Suppressor macrophage (primary cell): ENCODE data around the gene SAMD8.
"Not testable (repeated sequence)": the region's sequence is repeated elsewhere in the genome, so short reads cannot be mapped to it uniquely, and the experiment has no call there.

Experiments
- DNase-seq, 4 experiments: peaks; one replicate each; pipeline ENCODE4 v3.0.0-alpha.2; 2020 to 2022

Gene SAMD8

GRCh38 chr10:75197066-75197465, 85.6 kb downstream of the SAMD8 start:
- DNase-seq = no peak

GRCh38 chr10:75197906-75198305, 86.5 kb downstream of the SAMD8 start:
- no peak for DNase-seq

- DNase-seq = not testable (repeated sequence)
Observed at GRCh38 chr10:75199949-75200348, 88.5 kb downstream of the SAMD8 start.

DNA sequence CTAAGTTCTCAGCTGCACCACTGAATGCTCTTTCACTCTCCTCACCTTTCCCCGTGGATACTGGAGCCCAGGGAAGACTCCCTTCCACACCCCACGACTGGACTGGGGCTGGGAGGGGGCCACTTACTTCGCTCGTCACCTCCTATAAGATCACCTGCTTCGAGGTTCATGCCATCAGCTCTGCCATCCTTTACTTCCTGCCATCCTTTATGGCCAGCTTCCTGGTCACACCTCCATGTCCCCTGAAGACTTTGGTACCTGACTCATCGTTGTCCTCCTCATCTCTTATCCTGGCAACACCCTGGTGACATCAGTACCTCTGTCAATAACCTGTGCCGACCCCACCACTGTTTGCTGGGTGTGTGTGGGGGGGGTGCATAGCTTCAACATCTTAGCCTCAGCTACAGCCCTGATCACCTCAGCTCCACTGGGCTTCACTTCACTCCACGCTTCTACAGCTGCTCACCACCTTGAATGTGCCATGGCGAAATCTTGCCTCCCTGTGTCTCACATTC, 90.4 kb downstream of the SAMD8 start:
- DNase-seq = no peak

DNA sequence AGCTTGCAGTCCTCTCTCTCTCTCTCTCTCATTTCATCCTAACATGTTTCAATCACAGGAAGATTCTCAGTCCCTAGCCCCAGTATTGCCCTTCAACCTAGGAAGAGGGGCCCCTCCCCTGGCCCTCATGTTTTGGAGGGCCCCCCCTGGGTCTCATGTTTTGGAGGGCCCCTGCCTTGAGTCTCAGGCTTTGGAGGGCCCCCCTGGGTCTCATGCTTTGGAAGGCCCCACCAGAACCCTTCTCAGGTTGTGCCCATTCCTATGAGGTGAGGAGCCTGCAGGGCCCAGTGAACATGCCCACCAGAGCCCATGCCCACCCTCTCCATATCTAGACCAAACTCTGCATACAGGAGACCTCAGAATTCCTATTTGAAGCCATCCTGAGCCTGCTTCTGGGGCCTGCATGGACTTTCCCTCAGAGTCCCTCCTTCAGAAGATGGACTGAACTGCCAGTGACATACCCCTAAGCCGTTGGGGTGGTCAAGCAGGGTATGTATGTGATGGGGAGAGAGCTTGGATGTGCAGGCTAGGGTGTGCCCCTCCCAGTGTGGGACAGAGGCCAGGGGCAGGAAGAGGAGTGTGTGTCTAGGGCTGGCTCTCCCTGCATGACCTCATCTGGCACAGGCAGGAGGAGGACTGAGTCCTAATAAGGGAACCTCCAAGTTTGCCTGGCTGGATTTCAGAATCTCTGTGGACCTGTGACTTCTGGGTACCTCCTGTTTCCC, 91.0 kb downstream of the SAMD8 start:
- peak; percentile 13 to 60 (median 48) for DNase-seq

DNA sequence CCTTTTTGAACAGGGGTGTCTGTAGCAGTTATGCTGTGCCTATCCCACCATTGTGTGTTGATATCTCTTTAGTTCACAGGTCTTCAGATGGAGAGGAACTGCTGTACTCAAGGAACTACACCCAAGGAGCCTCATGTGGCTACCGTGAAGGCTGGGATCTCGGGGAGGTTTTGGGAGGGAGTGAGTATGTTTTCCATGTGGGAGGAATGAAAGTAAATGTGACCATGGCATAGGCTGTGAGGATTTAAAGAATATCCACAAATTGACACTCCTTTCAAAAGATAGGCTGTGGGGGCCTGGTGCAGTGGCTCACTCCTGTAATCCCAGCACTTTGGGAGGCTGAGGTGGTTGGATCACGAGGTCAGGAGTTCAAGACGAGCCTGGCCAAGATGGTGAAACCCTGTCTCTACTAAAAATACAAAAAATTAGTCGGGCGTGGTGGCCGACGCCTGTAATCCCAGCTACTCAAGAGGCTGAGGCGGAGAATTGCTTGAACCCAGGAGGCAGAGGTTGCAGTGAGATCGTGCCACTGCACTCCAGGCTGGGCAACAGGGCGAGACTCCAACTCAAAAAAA, 91.7 kb downstream of the SAMD8 start:
- DNase-seq = not testable (repeated sequence)

GRCh38 chr10:75203724-75204123, 92.3 kb downstream of the SAMD8 start:
- DNase-seq = no peak

DNA sequence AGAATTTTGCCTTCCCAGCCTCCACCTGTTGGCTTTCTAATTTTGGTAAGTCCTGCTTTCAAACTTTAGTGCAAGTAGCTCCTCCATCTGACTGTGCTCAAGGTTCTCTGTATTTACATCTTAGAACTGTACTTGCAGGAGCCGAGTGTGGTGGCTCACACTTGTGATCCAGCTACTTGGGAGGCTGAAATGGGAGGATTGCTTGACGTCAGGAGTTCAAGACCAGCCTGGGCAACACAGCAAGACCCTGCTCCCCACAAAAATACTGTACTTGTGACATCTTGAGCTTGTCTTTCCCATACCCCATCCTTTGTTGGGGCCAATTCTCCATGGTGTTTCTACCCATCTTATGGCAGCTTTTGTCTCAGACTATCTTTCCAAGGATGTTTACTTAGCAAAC, 94.5 kb downstream of the SAMD8 start:
- DNase-seq = no peak

- DNase-seq = not testable (repeated sequence)
Observed at GRCh38 chr10:75206638-75207037, 95.2 kb downstream of the SAMD8 start.

DNA sequence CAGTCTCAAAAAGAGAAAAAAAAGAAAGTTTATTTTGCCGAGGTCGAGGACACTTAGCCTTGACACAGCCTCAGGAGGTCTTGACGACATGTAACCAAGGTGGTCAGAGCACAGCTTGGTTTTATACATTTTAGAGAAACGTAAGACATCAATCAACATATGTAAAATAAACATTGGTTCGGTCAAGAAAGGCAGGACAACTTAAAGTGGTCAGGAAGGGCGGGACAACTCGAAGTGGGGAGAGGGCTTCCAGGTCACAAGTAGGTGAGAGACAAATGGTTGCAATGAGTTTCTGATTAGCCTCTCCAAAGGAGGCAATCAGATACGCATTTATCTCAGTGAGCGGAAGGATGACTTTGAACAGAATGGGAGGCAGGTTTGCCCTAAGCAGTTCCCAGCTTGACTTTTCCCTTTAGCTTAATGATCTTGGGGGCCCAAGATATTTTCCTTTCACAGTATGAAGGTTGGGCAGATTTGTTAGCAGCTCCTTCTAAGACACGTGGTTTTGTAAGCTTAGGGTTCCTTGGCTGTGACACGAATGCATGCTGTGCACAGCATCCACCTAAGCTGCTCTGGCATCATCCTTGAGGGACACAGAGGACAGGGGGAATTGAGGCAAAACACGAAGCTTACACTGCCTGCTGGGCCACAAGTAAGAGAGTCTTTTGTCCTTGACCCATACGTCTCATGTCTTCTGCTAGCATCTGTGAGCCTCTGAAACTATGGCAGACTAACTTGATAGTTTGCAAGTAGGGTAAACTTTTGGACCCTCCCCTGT, 95.8 kb downstream of the SAMD8 start:
- DNase-seq = no peak

- DNase-seq = no peak
Observed at GRCh38 chr10:75207857-75208144, 96.3 kb downstream of the SAMD8 start.

DNA sequence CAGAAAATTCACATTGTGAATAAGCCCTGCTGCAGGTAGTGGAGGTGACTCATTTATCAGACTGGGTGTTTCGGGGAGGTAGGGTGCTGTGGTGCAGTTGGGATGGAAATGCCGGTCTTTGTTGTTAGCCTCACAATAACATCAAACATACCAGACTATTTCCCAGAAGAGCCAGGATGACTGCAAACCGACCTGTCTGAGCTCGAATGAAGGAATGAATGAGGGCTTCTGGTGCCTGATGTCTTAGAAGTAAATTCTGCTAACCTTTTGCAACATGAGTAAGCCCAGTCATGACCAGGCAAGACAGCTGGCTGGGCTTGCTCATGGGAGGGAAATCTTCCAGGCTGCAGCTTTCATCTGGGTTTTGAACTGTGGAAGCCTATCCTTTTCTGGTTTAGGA, 96.7 kb downstream of the SAMD8 start:
- no peak for DNase-seq

DNA sequence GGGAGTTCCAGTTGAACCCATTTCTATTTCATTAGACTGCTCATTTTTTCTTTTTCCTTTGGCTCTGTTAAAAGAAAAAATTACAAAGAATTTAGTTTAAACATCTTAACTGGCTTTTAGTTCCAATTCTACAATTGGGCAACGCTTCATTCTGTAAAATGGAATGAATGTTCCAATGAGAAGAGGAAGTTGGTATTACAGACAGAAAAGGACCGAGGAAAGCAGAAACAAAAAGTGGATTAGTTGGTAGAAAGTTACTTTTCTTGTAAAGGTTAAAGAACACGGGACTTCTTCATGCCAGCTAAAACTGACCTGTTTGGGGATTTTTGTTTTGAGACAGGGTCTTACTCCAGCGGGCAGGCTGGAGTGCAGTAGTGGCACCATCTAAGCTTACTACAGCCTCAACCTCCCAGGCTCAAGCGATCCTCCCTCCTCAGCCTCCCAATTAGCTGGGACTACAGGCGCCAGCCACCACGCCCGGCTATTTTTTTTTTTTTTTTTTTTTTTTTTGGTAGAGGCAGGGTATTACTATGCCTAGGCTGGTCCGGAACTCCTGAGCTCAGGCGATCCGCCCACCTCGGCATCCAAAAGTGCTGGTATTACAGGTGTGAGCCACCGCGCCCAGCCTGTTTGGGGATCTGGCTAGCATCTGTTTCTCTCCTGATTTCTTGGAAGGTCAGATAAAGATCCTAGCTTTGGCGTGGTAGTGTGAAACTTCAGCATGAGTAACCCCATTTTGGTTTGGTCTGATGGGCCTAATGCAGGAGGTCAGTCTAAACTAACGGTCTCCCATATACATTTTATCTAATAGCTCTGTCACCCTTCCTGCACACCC, 97.8 kb downstream of the SAMD8 start:
- DNase-seq = peak in 2 of 4 experiments; percentile 49

GRCh38 chr10:75209921-75210281, 98.4 kb downstream of the SAMD8 start:
- DNase-seq = peak; percentile 83 to 91 (median 90)

DNA sequence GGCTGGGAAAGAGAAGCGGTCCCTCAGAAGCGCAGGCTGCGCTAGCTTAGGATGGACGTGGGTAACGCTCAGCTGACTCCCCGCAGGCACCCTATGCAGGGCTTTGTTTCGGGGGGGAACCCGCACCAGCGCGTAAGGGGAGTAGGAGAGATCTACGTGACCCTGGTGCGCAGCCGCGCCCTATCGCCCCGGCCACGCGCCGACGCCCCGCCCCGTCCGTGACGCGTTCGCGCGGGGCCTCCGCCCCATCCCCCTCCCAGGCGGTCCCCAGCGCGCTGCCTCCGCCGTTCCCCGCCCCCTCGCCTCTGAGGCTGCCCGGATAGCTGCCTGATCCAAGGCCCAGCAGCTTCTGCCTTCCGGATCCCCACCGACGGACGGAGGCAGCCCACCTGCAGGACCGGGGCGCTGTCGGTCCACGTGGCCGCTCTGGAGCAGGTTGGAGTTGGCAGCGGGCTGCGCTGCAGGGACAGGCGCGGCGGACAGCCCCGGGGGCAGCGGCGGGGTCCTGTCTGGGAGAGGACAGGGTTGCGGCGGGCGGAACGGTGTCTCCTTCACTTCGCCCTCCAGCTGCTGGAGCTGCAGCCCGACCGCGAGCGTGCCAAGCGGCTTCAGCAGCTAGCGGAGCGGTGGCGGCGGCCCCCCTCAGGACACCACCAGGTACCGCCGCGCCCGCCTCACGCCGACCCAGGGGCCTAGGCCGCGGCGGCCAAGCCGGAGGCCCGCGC, 99.0 kb downstream of the SAMD8 start, which contains the start of gene VDAC2:
VDAC2 (plus strand) TSS at position 515 of the 725 bp plus-strand sequence. CDS start 363 bp downstream, outside the sequence.
- DNase-seq = peak; percentile 93 to 98 (median 96)

- peak; percentile 42 to 63 (median 54) for DNase-seq
Observed at GRCh38 chr10:75211007-75211691, 99.7 kb downstream of the SAMD8 start.

GRCh38 chr10:75212343-75212742, 100.9 kb downstream of the SAMD8 start:
- DNase-seq = no peak

DNA sequence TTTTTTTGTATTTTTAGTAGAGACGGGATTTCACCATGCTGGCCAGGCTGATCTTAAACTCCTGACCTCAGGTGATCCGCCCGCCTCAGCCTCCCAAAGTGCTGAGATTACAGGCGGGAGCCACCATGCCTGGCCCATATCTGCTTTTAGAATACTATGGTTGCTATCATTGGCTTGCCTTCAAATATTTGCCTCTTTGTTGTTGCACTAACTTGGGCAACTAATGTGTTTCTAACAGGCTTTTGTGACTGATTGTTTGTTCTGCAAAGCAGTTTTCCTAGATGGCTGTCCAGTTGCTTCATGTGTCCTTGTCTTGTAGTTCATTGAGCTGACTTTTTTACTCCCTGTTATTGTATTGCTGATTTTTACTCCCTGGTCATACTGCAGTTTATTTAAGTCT, 108.8 kb downstream of the SAMD8 start:
- DNase-seq = no peak

GRCh38 chr10:75221492-75221891, 110.0 kb downstream of the SAMD8 start:
- DNase-seq = not testable (repeated sequence)

DNA sequence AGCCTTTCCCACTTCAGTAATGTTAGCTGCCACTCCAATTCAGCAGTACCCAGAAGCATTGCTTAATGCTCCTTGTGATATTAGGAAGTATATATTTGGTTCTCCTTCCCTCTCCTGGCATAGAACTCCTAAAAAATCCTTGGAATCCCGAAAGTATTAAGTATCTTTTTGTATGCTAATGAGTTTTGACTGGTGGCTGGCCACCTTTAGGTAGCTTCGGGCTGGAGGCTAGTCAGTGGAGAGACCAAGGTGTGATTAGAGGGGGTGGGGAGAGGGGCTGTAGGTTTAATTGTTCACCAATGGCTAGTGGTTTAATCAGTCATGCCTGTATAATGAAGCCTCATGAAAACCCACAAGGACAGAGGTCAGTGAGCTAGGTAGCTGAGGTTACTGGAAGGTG, 112.1 kb downstream of the SAMD8 start:
- no peak for DNase-seq

GRCh38 chr10:75226095-75226494, 114.6 kb downstream of the SAMD8 start:
- no peak for DNase-seq
